Adrenal gland (tissue), 5 donors: ENCODE results near the gene XPC.

Source experiments
- CTCF ChIP-seq, 6 experiments: fragments of 450-650 bp in 4 of 6; fragments of 200-600 bp in 2 of 6; sonication (generic) in 1 of 6; IDR thresholded peaks; 1 replicate in 5 of 6; 2 replicates in 1 of 6; pipeline versions ENCODE4 v1.5.1 to v1.8.0; 2016 to 2021; ENCODE audit warnings: antibody characterized with exemption in 6 of 6, mild to moderate bottlenecking in 2 of 6, moderate library complexity in 1 of 6
- POLR2A ChIP-seq, 2 donors: fragments of 450-650 bp; IDR thresholded peaks; one replicate each; pipeline ENCODE4 v1.6.1; 2017; ENCODE audit warnings: antibody characterized with exemption in 2 of 2, mild to moderate bottlenecking in 2 of 2, moderate library complexity in 1 of 2
- donor health status: DM: no; HTN: no; CAD: no.

- TF ChIP-seq POLR2A (IDR thresholded peaks at IDR 0.05) = no peak
- no peak for TF ChIP-seq CTCF (IDR thresholded peaks at IDR 0.05)
Measured at GRCh38 chr3:14130707-14131106, 47.7 kb downstream of the XPC start.
